NB4 (cell line): Measurements from ENCODE around the gene RNU6-9.

Experiments
- DNase-seq: peaks from one replicate; pipeline ENCODE4 v3.0.0; 2010; ENCODE audit warnings: low read depth
- H3K4me3 ChIP-seq: one replicate; pipeline ENCODE4 v1.5.1; 2011; ENCODE audit warnings: mild to moderate bottlenecking, low read depth, low read length, moderate library complexity
- CTCF ChIP-seq: IDR thresholded peaks from one replicate; pipeline ENCODE4 v1.5.1; 2012; ENCODE audit warnings: low read depth, low read length
- MAX ChIP-seq: IDR thresholded peaks from 2 replicates; pipeline ENCODE4 v1.6.1; 2011; ENCODE audit warnings: low read depth, low read length
- MYC ChIP-seq: IDR thresholded peaks from 2 replicates; pipeline ENCODE4 v1.6.1; 2011; ENCODE audit warnings: low read depth, low read length
- POLR2A ChIP-seq: IDR thresholded peaks from 2 replicates; pipeline ENCODE4 v1.6.1; 2011; ENCODE audit warnings: mild to moderate bottlenecking; ENCODE audit not compliant: insufficient read length; ENCODE audit errors: extremely low read depth

Gene RNU6-9

GRCh38 chr19:900302-901111 is 7.2 kb downstream of the RNU6-9 start:
- no peak overlapping the region for H3K4me3 ChIP-seq
- no peak for DNase-seq
- no peak for TF ChIP-seq POLR2A
- no peak for TF ChIP-seq CTCF
- TF ChIP-seq MYC, result no peak

- TF ChIP-seq CTCF, result no peak
- H3K4me3 ChIP-seq, result no peak overlapping the region
- no peak for DNase-seq
Measured at GRCh38 chr19:901216-902092, 8.2 kb downstream of the RNU6-9 start.

GRCh38 chr19:902093-902370 is 8.7 kb downstream of the RNU6-9 start:
- TF ChIP-seq MAX, result no peak
- no peak for TF ChIP-seq MYC
- TF ChIP-seq CTCF, result no peak
- TF ChIP-seq POLR2A, result no peak
- no peak for DNase-seq

GRCh38 chr19:902446-903226 is 9.4 kb downstream of the RNU6-9 start:
- DNase-seq, result no peak
- no peak overlapping the region for H3K4me3 ChIP-seq
- TF ChIP-seq MAX (no peak), MYC (no peak), CTCF (no peak), POLR2A (no peak)

More at GRCh38 chr19:902093-902370, 8.7 kb downstream of the RNU6-9 start:
- no peak overlapping the region for H3K4me3 ChIP-seq

GRCh38 chr19:903266-903797 is 10.0 kb downstream of the RNU6-9 start:
- no peak overlapping the region for H3K4me3 ChIP-seq
- DNase-seq, result no peak
- TF ChIP-seq MYC (no peak), MAX (no peak), CTCF (no peak), POLR2A (no peak)
